Bronchial epithelial cell (primary cell): Measurements from ENCODE around the gene FAM184A. TPM values are rescaled to one million over a fixed set of nuclear protein-coding genes. Genes with fewer than 3 reads are reported as not detected.

Experiments used
- DNase-seq: peaks from one replicate; pipeline ENCODE4 v3.0.0-alpha.2; 2010; ENCODE audit warnings: low read depth
- FAIRE-seq: peaks from 2 replicates; lab custom pipeline; 2011; peaks lifted over from hg19 to GRCh38; lab: Jason Lieb, UNC
- H3K27me3 ChIP-seq: 2 replicates; pipeline ENCODE4 v1.5.1; 2011; ENCODE audit warnings: low read length; ENCODE audit not compliant: control insufficient read depth, insufficient read depth
- H3K36me3 ChIP-seq: 2 replicates; pipeline ENCODE4 v1.5.1; 2011; ENCODE audit warnings: low read length; ENCODE audit not compliant: control insufficient read depth, insufficient read depth
- H3K4me3 ChIP-seq: 2 replicates; pipeline ENCODE4 v1.5.1; 2011; ENCODE audit warnings: mild to moderate bottlenecking, low read depth, low read length, control low read depth
- CTCF ChIP-seq: IDR thresholded peaks from 2 replicates; pipeline ENCODE4 v1.5.1; 2011; ENCODE audit warnings: mild to moderate bottlenecking, moderate library complexity, low read length, control low read depth, inconsistent platforms; ENCODE audit not compliant: insufficient read depth, severe bottlenecking
- total RNA-seq: library from RNA; depleted of rRNA; stranded (reverse); fragments of >200 nt; gene quantifications from 2 replicates; pipeline ENCODE4 v1.2.1, GENCODE V29; 2014

FAM184A gene
- total RNA-seq, 1 donor from 2014 or later: under 0.01 TPM

- no peak for DNase-seq
- FAIRE-seq: no peak
- H3K36me3 ChIP-seq: no peaks in the 10 kb centered on the region
Observed at GRCh38 chr6:119027465-119027864, 51.0 kb downstream of the FAM184A start.

GRCh38 chr6:119026822-119027221 lies 51.6 kb downstream of the FAM184A start:
- no peak for TF ChIP-seq CTCF
- Histone ChIP-seq H3K36me3 (no peaks in the 10 kb centered on the region), H3K27me3 (no peaks in the 10 kb centered on the region), H3K4me3 (no peak overlapping the region)
- FAIRE-seq (peak; percentile 47), DNase-seq (no peak)

More at GRCh38 chr6:119027465-119027864, 51.0 kb downstream of the FAM184A start:
- Histone ChIP-seq H3K4me3 (no peak overlapping the region), H3K27me3 (no peaks in the 10 kb centered on the region)
- TF ChIP-seq CTCF: no peak

- TF ChIP-seq CTCF: no peak
- H3K36me3 ChIP-seq: no peaks in the 10 kb centered on the region
- H3K4me3 ChIP-seq: no peak overlapping the region
- FAIRE-seq (no peak), DNase-seq (no peak)
- H3K27me3 ChIP-seq: no peaks in the 10 kb centered on the region
Observed at GRCh38 chr6:119025793-119026192, 52.7 kb downstream of the FAM184A start.

GRCh38 chr6:119024111-119024510 lies 54.4 kb downstream of the FAM184A start:
- no peak for FAIRE-seq
- Histone ChIP-seq H3K27me3 (no peaks in the 10 kb centered on the region), H3K4me3 (no peak overlapping the region), H3K36me3 (no peaks in the 10 kb centered on the region)
- DNase-seq: no peak
- no peak for TF ChIP-seq CTCF

- no peak for TF ChIP-seq CTCF
- FAIRE-seq: no peak
- Histone ChIP-seq H3K27me3 (no peaks in the 10 kb centered on the region), H3K36me3 (no peaks in the 10 kb centered on the region), H3K4me3 (no peak overlapping the region)
- no peak for DNase-seq
Observed at GRCh38 chr6:119022796-119023195, 55.7 kb downstream of the FAM184A start.
